Activated CD4-positive, alpha-beta T cell treated with anti-CD3 and anti-CD28 coated beads for 36 hours (primary cell): ENCODE measurements around the gene ZNF565. TPM values are rescaled to one million over a fixed set of nuclear protein-coding genes. Genes with fewer than 3 reads are reported as not detected.
"Not testable (repeated sequence)": the region's sequence is repeated elsewhere in the genome, so short reads cannot be mapped to it uniquely, and the experiment has no call there.

ENCODE experiments used
- ATAC-seq: fragments of 200-7000 bp; cut with Tn5 transposase; one replicate; pipeline ENCODE4 v1.10.0; 2021; ENCODE audit warnings: mild to moderate bottlenecking, moderate library complexity
- CTCF ChIA-PET: fragments of 350-600 bp; sonication (Branson Sonifier 250); formaldehyde crosslinking; loops from one replicate; lab custom pipeline; 2021; ENCODE audit warnings: antibody characterized with exemption; lab: Charles Lee
- POLR2A ChIA-PET: fragments of 350-600 bp; sonication (Branson Sonifier 250); formaldehyde crosslinking; loops from one replicate; lab custom pipeline; 2021; ENCODE audit warnings: antibody characterized with exemption, inconsistent platforms; lab: Charles Lee
- DNase-seq: peaks from one replicate; pipeline ENCODE4 v3.0.0-alpha.2; 2020
- H3K27ac Mint-ChIP-seq: one replicate; pipeline ENCODE4 v1.8.0; 2021; ENCODE audit warnings: mixed read lengths
- H3K27me3 Mint-ChIP-seq: one replicate; pipeline ENCODE4 v1.8.0; 2021; ENCODE audit warnings: mixed read lengths
- H3K36me3 Mint-ChIP-seq: one replicate; pipeline ENCODE4 v1.8.0; 2021; ENCODE audit warnings: low read depth, mixed read lengths
- H3K4me1 Mint-ChIP-seq: one replicate; pipeline ENCODE4 v1.8.0; 2021; ENCODE audit warnings: mixed read lengths
- H3K4me3 Mint-ChIP-seq: one replicate; pipeline ENCODE4 v1.8.0; 2021; ENCODE audit warnings: mild to moderate bottlenecking, moderate library complexity, mixed read lengths
- H3K9me3 Mint-ChIP-seq: one replicate; pipeline ENCODE4 v1.8.0; 2021; ENCODE audit warnings: low read depth, mixed read lengths
- intact Hi-C, 2 experiments: fragments of 100-400 bp; cut with DNase I in 1 of 2; cut with micrococcal nuclease in 1 of 2; formaldehyde crosslinking; loops; one replicate each; pipeline versions ENCODE4 v1.14.2 to v1.15.1; 2022 to 2024; cut with DNase I, micrococcal nuclease
- total RNA-seq, 2 experiments: library from RNA; stranded (reverse); gene quantifications; one replicate each; pipeline ENCODE4 v1.2.3, GENCODE V29; 2021

ZNF565 gene
- total RNA-seq, 2 experiments from 2014 or later: 2.8 to 2.9 TPM

GRCh38 chr19:36210497-36210896 is 4.0 kb downstream of the ZNF565 start:
- Mint-ChIP-seq H3K27ac (no peak overlapping the region), H3K27me3 (no peaks in the 10 kb centered on the region), H3K36me3 (peaks cover 3% of the 10 kb centered on the region), H3K4me3 (no peak overlapping the region), H3K4me1 (peaks cover 3% of the 10 kb centered on the region), H3K9me3 (no peaks in the 10 kb centered on the region)
- CTCF ChIA-PET: no interaction called here
- DNase-seq (no peak), ATAC-seq (no peak)
- POLR2A ChIA-PET: interaction anchor here (0.6 kb wide), 1 partner anchor 315 kb away, joined by 6 read pairs; no protein-coding TSS in a partner anchor
- intact Hi-C loops: no loop called here

DNA sequence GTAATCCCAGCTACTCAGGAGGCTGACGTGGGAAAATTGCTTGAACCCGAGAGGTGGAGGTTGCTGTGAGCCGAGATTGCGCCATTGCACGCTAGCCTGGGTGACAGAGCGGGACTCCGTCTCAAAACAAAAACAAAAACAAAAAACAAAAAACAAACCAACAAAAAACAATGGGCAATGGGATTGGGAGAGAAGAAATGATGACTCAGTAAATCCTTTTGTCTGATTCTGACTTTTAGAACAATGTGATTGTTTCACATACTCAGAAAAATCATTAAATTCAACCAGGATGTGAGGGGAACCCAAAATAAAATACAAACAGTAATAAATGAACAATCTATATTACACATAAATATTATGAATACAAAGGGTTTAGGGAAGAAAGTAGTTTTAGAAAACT is 5.1 kb downstream of the ZNF565 start:
- Mint-ChIP-seq H3K4me1 (peaks cover 3% of the 10 kb centered on the region), H3K36me3 (peaks cover 3% of the 10 kb centered on the region), H3K27me3 (no peaks in the 10 kb centered on the region), H3K9me3 (no peaks in the 10 kb centered on the region), H3K27ac (no peak overlapping the region), H3K4me3 (no peak overlapping the region)
- ChIA-PET CTCF (no interaction called here), POLR2A (no interaction called here)
- intact Hi-C loops: no loop called here
- ATAC-seq: no peak
- no peak for DNase-seq

DNA sequence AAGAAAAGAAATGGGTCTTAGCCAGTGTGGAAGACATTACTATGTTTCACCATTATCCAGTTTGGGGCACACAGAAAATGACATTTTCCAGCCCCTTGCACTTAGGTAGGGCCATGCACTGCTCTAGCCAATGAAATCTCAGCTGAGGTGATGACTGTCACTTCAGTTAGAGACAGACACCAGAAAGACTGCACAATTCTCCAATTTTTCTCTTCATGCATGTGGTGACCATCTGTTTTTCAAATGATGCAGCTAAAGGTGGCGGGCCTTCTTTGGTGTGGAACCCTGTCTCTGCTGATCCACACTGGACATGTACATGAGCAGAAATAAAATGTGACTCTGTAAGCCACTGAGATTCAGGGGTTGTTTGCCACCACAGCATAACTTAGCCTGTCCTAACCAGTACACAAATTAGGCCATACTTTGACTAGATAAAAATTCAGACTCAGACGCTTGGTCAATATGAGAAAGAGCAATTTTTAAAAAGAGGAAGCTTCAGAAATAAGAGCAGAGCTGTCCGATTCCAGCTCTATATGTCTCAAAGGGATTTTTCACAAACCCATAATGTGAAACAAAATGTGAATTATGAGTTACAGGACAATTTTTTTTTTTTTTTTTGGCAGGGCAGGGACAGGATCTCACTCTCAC is 6.7 kb downstream of the ZNF565 start:
- H3K36me3 Mint-ChIP-seq: peaks cover 3% of the 10 kb centered on the region
- ChIA-PET POLR2A (interaction anchor here (0.7 kb wide), 1 partner anchor 249 kb away, joined by 4 read pairs; no protein-coding TSS in a partner anchor), CTCF (interaction anchor here (0.6 kb wide), 1 partner anchor 29 kb away, joined by 4 read pairs; no protein-coding TSS in a partner anchor)
- no peak for ATAC-seq
- no peaks in the 10 kb centered on the region for H3K27me3 Mint-ChIP-seq
- intact Hi-C loops: no loop called here
- no peak overlapping the region for H3K4me3 Mint-ChIP-seq
- DNase-seq: no peak
- no peaks in the 10 kb centered on the region for H3K4me1 Mint-ChIP-seq
- H3K27ac Mint-ChIP-seq: no peak overlapping the region
- no peaks in the 10 kb centered on the region for H3K9me3 Mint-ChIP-seq

GRCh38 chr19:36203293-36203692 is 11.2 kb downstream of the ZNF565 start:
- no peak overlapping the region for H3K4me3 Mint-ChIP-seq
- no peaks in the 10 kb centered on the region for H3K27me3 Mint-ChIP-seq
- ChIA-PET POLR2A (no interaction called here), CTCF (no interaction called here)
- no peaks in the 10 kb centered on the region for H3K9me3 Mint-ChIP-seq
- H3K36me3 Mint-ChIP-seq: peaks cover 3% of the 10 kb centered on the region
- ATAC-seq (no peak), DNase-seq (no peak)
- H3K4me1 Mint-ChIP-seq: no peaks in the 10 kb centered on the region
- H3K27ac Mint-ChIP-seq: no peak overlapping the region
- intact Hi-C loops: no loop called here

- Mint-ChIP-seq H3K4me3 (no peak overlapping the region), H3K9me3 (no peaks in the 10 kb centered on the region), H3K27me3 (no peaks in the 10 kb centered on the region), H3K4me1 (no peaks in the 10 kb centered on the region), H3K27ac (no peak overlapping the region), H3K36me3 (peaks cover under 1% of the 10 kb centered on the region)
- ChIA-PET CTCF (no interaction called here), POLR2A (no interaction called here)
- ATAC-seq: no peak
- DNase-seq: no peak
- intact Hi-C loops: no loop called here
These were observed 12.8 kb downstream of the ZNF565 start for GRCh38 chr19:36201684-36202083.

GRCh38 chr19:36198119-36198518 is 16.3 kb downstream of the ZNF565 start:
- intact Hi-C loops: no loop called here

DNA sequence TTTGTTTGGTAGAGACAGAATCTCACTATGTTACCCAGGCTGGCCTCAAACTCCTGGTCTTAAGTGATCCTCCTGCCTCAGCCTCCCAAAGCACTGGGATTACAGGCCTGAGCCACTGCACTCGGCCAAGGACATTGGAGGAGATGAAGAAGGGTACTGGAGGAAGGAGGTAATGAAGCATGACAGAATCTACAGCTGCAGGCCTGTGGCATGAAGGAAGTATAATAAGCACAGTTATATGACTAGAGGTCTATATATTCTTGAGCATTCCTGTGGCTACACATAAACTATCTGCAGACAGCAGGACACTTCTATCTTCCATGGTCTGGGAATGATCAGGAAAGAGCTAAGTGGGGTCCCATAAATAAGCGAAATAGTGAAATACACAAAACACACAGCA is 18.2 kb downstream of the ZNF565 start:
- peaks cover 8% of the 10 kb centered on the region for H3K36me3 Mint-ChIP-seq
- intact Hi-C loops: no loop called here
- CTCF ChIA-PET: interaction anchor here (0.9 kb wide), 1 partner anchor 27 kb away, joined by 3 read pairs; no protein-coding TSS in a partner anchor
- no peaks in the 10 kb centered on the region for H3K4me1 Mint-ChIP-seq
- H3K27ac Mint-ChIP-seq: no peak overlapping the region
- H3K9me3 Mint-ChIP-seq: no peaks in the 10 kb centered on the region
- H3K4me3 Mint-ChIP-seq: no peak overlapping the region
- ATAC-seq (no peak), DNase-seq (no peak)
- H3K27me3 Mint-ChIP-seq: no peaks in the 10 kb centered on the region
- POLR2A ChIA-PET: interaction anchor here (1.0 kb wide), 1 partner anchor 16 kb away, joined by 4 read pairs; no protein-coding TSS in a partner anchor

More at GRCh38 chr19:36198119-36198518, 16.3 kb downstream of the ZNF565 start:
- Mint-ChIP-seq H3K9me3 (no peaks in the 10 kb centered on the region), H3K27me3 (no peaks in the 10 kb centered on the region), H3K4me3 (no peak overlapping the region), H3K36me3 (peaks cover 8% of the 10 kb centered on the region), H3K27ac (no peak overlapping the region), H3K4me1 (no peaks in the 10 kb centered on the region)
- DNase-seq: no peak
- POLR2A ChIA-PET: no interaction called here
- ATAC-seq: no peak
- CTCF ChIA-PET: no interaction called here

DNA sequence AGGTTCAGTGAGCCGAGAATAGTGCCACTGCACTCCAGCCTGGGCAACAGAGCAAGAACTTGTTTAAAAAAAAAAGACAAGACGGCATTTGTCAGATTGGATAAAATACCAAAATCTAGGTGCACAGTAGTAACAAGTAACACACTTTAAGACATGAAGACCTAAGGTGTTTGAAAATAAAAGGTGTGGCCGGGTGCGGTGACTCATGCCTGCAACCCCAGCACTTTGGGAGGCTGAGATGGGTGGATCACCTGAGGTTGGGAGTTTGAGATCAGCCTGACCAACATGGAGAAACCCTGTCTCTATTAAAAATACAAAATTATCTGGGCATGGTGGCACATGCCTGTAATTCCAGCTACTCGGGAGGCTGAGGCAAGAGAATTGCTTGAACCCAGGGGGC is 27.7 kb downstream of the ZNF565 start:
- H3K27me3 Mint-ChIP-seq, ATAC-seq, CTCF ChIA-PET, H3K9me3 Mint-ChIP-seq, H3K4me1 Mint-ChIP-seq, DNase-seq, intact Hi-C loops, H3K4me3 Mint-ChIP-seq, POLR2A ChIA-PET, H3K27ac Mint-ChIP-seq: not testable (repeated sequence)
- peaks cover 13% of the 10 kb centered on the region for H3K36me3 Mint-ChIP-seq

GRCh38 chr19:36183245-36183628 is 31.2 kb downstream of the ZNF565 start:
- CTCF ChIA-PET: interaction anchor here (1.2 kb wide), 1 partner anchor 14 kb away, joined by 3 read pairs; no protein-coding TSS in a partner anchor
- DNase-seq: no peak
- POLR2A ChIA-PET: no interaction called here
- no peak overlapping the region for H3K4me3 Mint-ChIP-seq
- no peak overlapping the region for H3K27ac Mint-ChIP-seq
- H3K27me3 Mint-ChIP-seq: no peaks in the 10 kb centered on the region
- no peaks in the 10 kb centered on the region for H3K9me3 Mint-ChIP-seq
- peaks cover 13% of the 10 kb centered on the region for H3K36me3 Mint-ChIP-seq
- ATAC-seq: no peak
- intact Hi-C loops: no loop called here
- no peaks in the 10 kb centered on the region for H3K4me1 Mint-ChIP-seq

- H3K36me3 Mint-ChIP-seq: peaks cover 13% of the 10 kb centered on the region
- ATAC-seq (no peak), DNase-seq (no peak)
- ChIA-PET POLR2A (no interaction called here), CTCF (interaction anchor here (0.9 kb wide), 1 partner anchor 55 kb away, joined by 3 read pairs; no protein-coding TSS in a partner anchor)
- no peak overlapping the region for H3K27ac Mint-ChIP-seq
- H3K27me3 Mint-ChIP-seq: no peaks in the 10 kb centered on the region
- intact Hi-C loops: no loop called here
- no peaks in the 10 kb centered on the region for H3K4me1 Mint-ChIP-seq
- H3K9me3 Mint-ChIP-seq: no peaks in the 10 kb centered on the region
- H3K4me3 Mint-ChIP-seq: no peak overlapping the region
These were observed 31.7 kb downstream of the ZNF565 start for GRCh38 chr19:36182612-36183244.

- H3K36me3 Mint-ChIP-seq: peaks cover 13% of the 10 kb centered on the region
- H3K27me3 Mint-ChIP-seq, H3K27ac Mint-ChIP-seq, ATAC-seq, H3K9me3 Mint-ChIP-seq, DNase-seq, H3K4me3 Mint-ChIP-seq, H3K4me1 Mint-ChIP-seq, intact Hi-C loops: not testable (repeated sequence)
- ChIA-PET CTCF (interaction anchor here (0.6 to 1.9 kb wide), 4 partner anchors 9 to 104 kb away, joined by 5 to 6 read pairs (median 6); no protein-coding TSS in a partner anchor), POLR2A (interaction anchor here (0.6 kb wide), 1 partner anchor 33 kb away, joined by 3 read pairs; no protein-coding TSS in a partner anchor)
These were observed 35.4 kb downstream of the ZNF565 start for GRCh38 chr19:36179077-36179476.
